SIG-M5 (cell line): Measurements from ENCODE around the gene C11orf71.

Experiments
- DNase-seq: peaks from one replicate; lab custom pipeline; 2025; lab: John Stamatoyannopoulos, UW

C11orf71 gene

DNA sequence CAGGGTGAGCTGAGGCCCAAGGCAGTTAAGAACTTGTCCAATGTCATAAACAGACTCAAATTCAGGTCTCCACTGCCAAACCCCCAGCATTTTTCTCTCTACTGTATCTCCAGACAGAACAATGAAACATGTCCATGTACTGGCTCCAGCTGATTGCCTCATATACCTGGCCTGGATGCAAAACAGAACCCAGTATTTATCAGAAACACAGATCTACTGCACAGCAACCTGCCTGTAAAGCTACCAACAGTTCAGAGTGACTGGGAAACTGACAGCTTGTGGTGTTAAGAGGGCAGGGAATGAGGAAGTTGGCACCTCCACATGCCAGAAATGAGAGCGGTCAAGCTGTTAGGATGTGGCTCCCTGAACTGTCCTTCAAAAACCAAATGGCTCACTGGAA, 41.6 kb downstream of the C11orf71 start:
- no peak for DNase-seq

DNA sequence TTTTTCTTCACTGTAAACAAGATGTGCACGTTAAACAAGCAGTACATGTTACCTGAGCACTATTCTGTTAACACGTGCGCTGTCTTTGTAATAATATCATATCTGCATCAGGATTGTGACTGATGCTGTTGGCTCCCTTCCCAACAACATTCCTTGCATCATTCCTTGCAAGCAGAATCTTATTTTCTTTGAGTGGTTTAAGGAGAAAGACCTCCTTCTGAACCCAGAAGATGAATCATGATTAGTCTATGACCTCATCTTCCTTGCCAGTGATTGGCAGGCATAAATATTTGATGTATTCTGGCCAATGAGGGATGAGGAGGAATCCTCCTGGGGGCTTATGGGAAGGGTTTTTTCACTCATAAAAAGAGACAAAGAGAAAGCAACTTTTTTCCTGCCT, 46.2 kb downstream of the C11orf71 start:
- no peak for DNase-seq

DNA sequence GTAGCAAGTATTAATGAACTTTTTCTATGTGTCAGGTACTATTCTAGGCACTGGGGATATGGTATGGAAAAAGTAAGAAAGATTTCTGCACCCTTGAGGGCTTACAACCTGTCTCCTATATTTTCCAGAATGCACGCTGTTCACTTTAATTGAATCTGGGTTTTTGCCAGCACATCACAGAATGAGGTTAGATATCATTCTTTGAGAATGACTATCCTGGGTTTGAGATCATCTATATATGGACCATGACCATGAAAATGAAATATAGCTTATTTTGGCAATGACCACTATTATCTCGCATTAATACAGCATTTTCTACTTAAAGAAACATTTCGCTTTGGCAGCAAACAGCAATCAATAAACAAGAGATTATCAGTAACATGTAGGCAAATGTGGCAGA, 46.9 kb downstream of the C11orf71 start:
- DNase-seq: no peak

DNA sequence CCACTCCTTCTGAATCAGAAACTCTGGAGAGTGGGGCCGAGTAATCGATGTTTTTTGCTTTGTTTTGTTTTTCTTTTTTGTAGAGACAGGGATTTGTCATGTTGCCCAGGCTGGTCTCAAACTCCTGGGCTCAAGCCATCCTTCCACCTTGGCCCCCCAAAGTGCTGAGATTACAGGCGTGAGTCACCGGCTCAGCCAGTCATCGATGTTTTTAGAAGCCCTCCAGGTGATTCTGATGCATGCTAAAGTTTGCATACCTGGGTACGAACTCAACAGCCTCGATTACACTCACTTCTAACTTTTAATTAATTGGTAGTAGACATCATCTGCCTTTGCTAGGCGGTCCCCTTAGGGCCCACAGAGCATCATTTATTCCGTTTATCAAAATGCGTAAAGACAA, 50.3 kb downstream of the C11orf71 start:
- DNase-seq: no peak
